Renal pelvis (tissue), 4 donors: ENCODE data around the gene CSNK2A3. TPM values are rescaled to one million over a fixed set of nuclear protein-coding genes. Genes with fewer than 3 reads are reported as not detected.

ENCODE experiments used
- DNase-seq: peaks from one replicate; pipeline ENCODE4 v3.0.0-alpha.2; 2013
- polyA plus RNA-seq, 3 donors: library from polyadenylated mRNA; unstranded; fragments of 120-200 nt; gene quantifications; one replicate each; pipeline ENCODE4 v1.2.1, GENCODE V29; 2013; ENCODE audit not compliant: insufficient read length in 3 of 3

Gene CSNK2A3
- polyA plus RNA-seq, 3 donors: 0.86 to 1.9 TPM; not detected in 1

GRCh38 chr11:11345099-11345498, 8.0 kb downstream of the CSNK2A3 start:
- DNase-seq: no peak

- DNase-seq: no peak
Measured at GRCh38 chr11:11344045-11344444, 9.0 kb downstream of the CSNK2A3 start.

GRCh38 chr11:11338304-11338703, 14.7 kb downstream of the CSNK2A3 start:
- DNase-seq: no peak

- no peak for DNase-seq
Measured at GRCh38 chr11:11336664-11337063, 16.4 kb downstream of the CSNK2A3 start.

- DNase-seq: no peak
Measured at GRCh38 chr11:11335043-11335442, 18.0 kb downstream of the CSNK2A3 start.

GRCh38 chr11:11334607-11335006, 18.4 kb downstream of the CSNK2A3 start:
- DNase-seq: no peak

- DNase-seq: no peak
Measured at GRCh38 chr11:11332141-11332710, 20.8 kb downstream of the CSNK2A3 start.

- no peak for DNase-seq
Measured at GRCh38 chr11:11329062-11329806, 23.8 kb downstream of the CSNK2A3 start.

GRCh38 chr11:11324090-11324489, 29.0 kb downstream of the CSNK2A3 start:
- DNase-seq: no peak

GRCh38 chr11:11322101-11322500, 30.9 kb downstream of the CSNK2A3 start:
- DNase-seq: no peak

GRCh38 chr11:11320825-11321224, 32.2 kb downstream of the CSNK2A3 start:
- no peak for DNase-seq

- no peak for DNase-seq
Measured at GRCh38 chr11:11318961-11319360, 34.1 kb downstream of the CSNK2A3 start.

- no peak for DNase-seq
Measured at GRCh38 chr11:11318461-11318860, 34.6 kb downstream of the CSNK2A3 start.

GRCh38 chr11:11316651-11317230, 36.3 kb downstream of the CSNK2A3 start:
- no peak for DNase-seq

GRCh38 chr11:11313902-11314692, 39.0 kb downstream of the CSNK2A3 start:
- no peak for DNase-seq

- DNase-seq: no peak
Measured at GRCh38 chr11:11313426-11313825, 39.6 kb downstream of the CSNK2A3 start.

GRCh38 chr11:11312738-11313137, 40.3 kb downstream of the CSNK2A3 start:
- DNase-seq: no peak

GRCh38 chr11:11311169-11311568, 41.9 kb downstream of the CSNK2A3 start:
- no peak for DNase-seq

- no peak for DNase-seq
Measured at GRCh38 chr11:11309906-11310305, 43.1 kb downstream of the CSNK2A3 start.

GRCh38 chr11:11308249-11308648, 44.8 kb downstream of the CSNK2A3 start:
- DNase-seq: no peak

GRCh38 chr11:11306855-11307254, 46.2 kb downstream of the CSNK2A3 start:
- DNase-seq: no peak

GRCh38 chr11:11304550-11304949, 48.5 kb downstream of the CSNK2A3 start:
- DNase-seq: no peak

GRCh38 chr11:11302565-11302964, 50.5 kb downstream of the CSNK2A3 start:
- no peak for DNase-seq
